Activated CD4-positive, CD25-positive, alpha-beta regulatory T cell treated with anti-CD3 and anti-CD28 coated beads, Interleukin-2, amount 50 U/mL, for 16 hours (primary cell): ENCODE measurements around the gene SYT9.

Experiments used
- DNase-seq: peaks from one replicate; pipeline ENCODE4 v3.0.0-alpha.2; 2020; ENCODE audit warnings: low read depth, low spot score

The SYT9 gene

GRCh38 chr11:7251836-7252682 lies at the start of gene SYT9:
Gene SYT9 (plus strand): TSS chr11:7251904. CDS start chr11:7252187, 283 bp downstream.
- no peak for DNase-seq

GRCh38 chr11:7202412-7202811 lies 49.3 kb upstream of the SYT9 start:
- DNase-seq: no peak

- DNase-seq: no peak
Observed at GRCh38 chr11:7204778-7205177, 46.9 kb upstream of the SYT9 start.

- no peak for DNase-seq
Observed at GRCh38 chr11:7208391-7208790, 43.3 kb upstream of the SYT9 start.

- DNase-seq: no peak
Observed at GRCh38 chr11:7219491-7219890, 32.2 kb upstream of the SYT9 start.

GRCh38 chr11:7220636-7221035 lies 31.1 kb upstream of the SYT9 start:
- no peak for DNase-seq

- no peak for DNase-seq
Observed at GRCh38 chr11:7222619-7223018, 29.1 kb upstream of the SYT9 start.

- DNase-seq: no peak
Observed at GRCh38 chr11:7239877-7240276, 11.8 kb upstream of the SYT9 start.

- DNase-seq: no peak
Observed at GRCh38 chr11:7245341-7245740, 6.4 kb upstream of the SYT9 start.

- DNase-seq: no peak
Observed at GRCh38 chr11:7246179-7246578, 5.5 kb upstream of the SYT9 start.

- no peak for DNase-seq
Observed at GRCh38 chr11:7250166-7250565, 1.5 kb upstream of the SYT9 start.

GRCh38 chr11:7251487-7251835 lies 243 bp upstream of the SYT9 start:
- DNase-seq: no peak

GRCh38 chr11:7252683-7253213 lies 1.0 kb downstream of the SYT9 start:
- DNase-seq: no peak

- DNase-seq: no peak
Observed at GRCh38 chr11:7253800-7254199, 2.1 kb downstream of the SYT9 start.

- no peak for DNase-seq
Observed at GRCh38 chr11:7254731-7255291, 3.1 kb downstream of the SYT9 start.

- no peak for DNase-seq
Observed at GRCh38 chr11:7256943-7257342, 5.2 kb downstream of the SYT9 start.

GRCh38 chr11:7257724-7258123 lies 6.0 kb downstream of the SYT9 start:
- DNase-seq: no peak

- DNase-seq: no peak
Observed at GRCh38 chr11:7261578-7261977, 9.9 kb downstream of the SYT9 start.

GRCh38 chr11:7262672-7263071 lies 11.0 kb downstream of the SYT9 start:
- no peak for DNase-seq

- no peak for DNase-seq
Observed at GRCh38 chr11:7263842-7264241, 12.1 kb downstream of the SYT9 start.

- no peak for DNase-seq
Observed at GRCh38 chr11:7268758-7269157, 17.1 kb downstream of the SYT9 start.

- DNase-seq: no peak
Observed at GRCh38 chr11:7270233-7270865, 18.6 kb downstream of the SYT9 start.

- DNase-seq: no peak
Observed at GRCh38 chr11:7272373-7272772, 20.7 kb downstream of the SYT9 start.
